ENCODE measurements around the gene LLCFC1. TPM values are rescaled to one million over a fixed set of nuclear protein-coding genes. Genes with fewer than 3 reads are reported as not detected.
"Not testable (repeated sequence)": the region's sequence is repeated elsewhere in the genome, so short reads cannot be mapped to it uniquely, and the experiment has no call there.

Gene LLCFC1
- total and polyA plus RNA-seq, 2 experiments from 2014 or later, result not detected

GRCh38 chr7:142964502-142965246 lies 25.4 kb downstream of the LLCFC1 start:
- Histone ChIP-seq H3K4me2 (ENCODE audit: unreplicated experiment) (no peak overlapping the region), H3K79me2 (ENCODE audit: insufficient read depth) (no peaks in the 10 kb centered on the region), H3K9me2 (ENCODE audit: insufficient read depth) (no peaks in the 10 kb centered on the region), H2AFZ (no peak overlapping the region), H3K27ac (no peak overlapping the region), H3K36me3 (ENCODE audit: low read depth) (no peaks in the 10 kb centered on the region), H3F3A (ENCODE audit: insufficient read depth) (no peaks in the 10 kb centered on the region), H3K4me1 (ENCODE audit: insufficient read depth) (no peaks in the 10 kb centered on the region), H4K20me1 (ENCODE audit: insufficient read depth) (no peaks in the 10 kb centered on the region), H3K4me3 (no peak overlapping the region), H3K9ac (no peak overlapping the region), H3K27me3 (replicated peaks; ENCODE audit: insufficient read depth) (no peaks in the 10 kb centered on the region), H3K9me3 (ENCODE audit: low read depth) (no peaks in the 10 kb centered on the region)
- WGBS, 2 experiments (ENCODE audit: low coverage in 1 of 2, low lambda C conversion rate in 2 of 2, missing lambda C conversion rate in 2 of 2), result 28 to 31% methylated on average over 6 of the region's 6 CpGs
- no peak for TF ChIP-seq EZH2phosphoT487 (IDR thresholded peaks at IDR 0.05; ENCODE audit: insufficient read depth, low read depth)
- TF ChIP-seq EZH2 (IDR thresholded peaks at IDR 0.05; ENCODE audit: insufficient read depth, poor library complexity, severe bottlenecking), result no peak
- in situ Hi-C loops (cut with MboI), result no loop called here
- no peak for DNase-seq

GRCh38 chr7:142968229-142968628 lies 28.9 kb downstream of the LLCFC1 start:
- TF ChIP-seq EZH2 (IDR thresholded peaks at IDR 0.05; ENCODE audit: insufficient read depth, poor library complexity, severe bottlenecking) (no peak), EZH2phosphoT487 (IDR thresholded peaks at IDR 0.05; ENCODE audit: insufficient read depth, low read depth) (no peak)
- in situ Hi-C loops (cut with MboI), result no loop called here

GRCh38 chr7:142969183-142969582 lies 29.9 kb downstream of the LLCFC1 start:
- Histone ChIP-seq H3K27ac (no peak overlapping the region), H3K9me3 (ENCODE audit: low read depth) (no peaks in the 10 kb centered on the region), H4K20me1 (ENCODE audit: insufficient read depth) (no peaks in the 10 kb centered on the region), H3K4me1 (ENCODE audit: insufficient read depth) (no peaks in the 10 kb centered on the region), H3K9ac (no peak overlapping the region), H3F3A (ENCODE audit: insufficient read depth) (no peaks in the 10 kb centered on the region), H3K4me2 (ENCODE audit: unreplicated experiment) (no peak overlapping the region), H3K27me3 (replicated peaks; ENCODE audit: insufficient read depth) (no peaks in the 10 kb centered on the region), H3K36me3 (ENCODE audit: low read depth) (no peaks in the 10 kb centered on the region), H2AFZ (no peak overlapping the region), H3K4me3 (no peak overlapping the region), H3K9me2 (ENCODE audit: insufficient read depth) (no peaks in the 10 kb centered on the region), H3K79me2 (ENCODE audit: insufficient read depth) (no peaks in the 10 kb centered on the region)
- TF ChIP-seq EZH2phosphoT487 (IDR thresholded peaks at IDR 0.05; ENCODE audit: insufficient read depth, low read depth) (no peak), EZH2 (IDR thresholded peaks at IDR 0.05; ENCODE audit: insufficient read depth, poor library complexity, severe bottlenecking) (no peak)
- DNase-seq, result no peak
- in situ Hi-C loops (cut with MboI), result no loop called here
- WGBS, 2 experiments (ENCODE audit: low coverage in 1 of 2, low lambda C conversion rate in 2 of 2, missing lambda C conversion rate in 2 of 2), result 25 to 31% methylated on average over 4 of the region's 4 CpGs

More at GRCh38 chr7:142968229-142968628, 28.9 kb downstream of the LLCFC1 start:
- H2AFZ ChIP-seq, result no peak overlapping the region
- H3F3A ChIP-seq (ENCODE audit: insufficient read depth), result no peaks in the 10 kb centered on the region
- no peaks in the 10 kb centered on the region for H3K27me3 ChIP-seq (replicated peaks; ENCODE audit: insufficient read depth)
- no peaks in the 10 kb centered on the region for H3K36me3 ChIP-seq (ENCODE audit: low read depth)
- no peaks in the 10 kb centered on the region for H3K9me2 ChIP-seq (ENCODE audit: insufficient read depth)
- no peak overlapping the region for H3K27ac ChIP-seq
- 25 to 27% methylated on average over 4 of the region's 4 CpGs for WGBS, 2 experiments (ENCODE audit: low coverage in 1 of 2, low lambda C conversion rate in 2 of 2, missing lambda C conversion rate in 2 of 2)
- no peaks in the 10 kb centered on the region for H3K9me3 ChIP-seq (ENCODE audit: low read depth)
- no peaks in the 10 kb centered on the region for H4K20me1 ChIP-seq (ENCODE audit: insufficient read depth)
- DNase-seq, result no peak
- no peaks in the 10 kb centered on the region for H3K4me1 ChIP-seq (ENCODE audit: insufficient read depth)
- no peak overlapping the region for H3K4me3 ChIP-seq
- no peak overlapping the region for H3K4me2 ChIP-seq (ENCODE audit: unreplicated experiment)
- no peaks in the 10 kb centered on the region for H3K79me2 ChIP-seq (ENCODE audit: insufficient read depth)
- no peak overlapping the region for H3K9ac ChIP-seq

GRCh38 chr7:142974626-142975025 lies 35.3 kb downstream of the LLCFC1 start:
- no peak overlapping the region for H2AFZ ChIP-seq
- no peaks in the 10 kb centered on the region for H3K9me3 ChIP-seq (ENCODE audit: low read depth)

GRCh38 chr7:142978402-142978801 lies 39.1 kb downstream of the LLCFC1 start:
- H3K4me3 ChIP-seq; H3K4me1 ChIP-seq (ENCODE audit: insufficient read depth); H3K9me3 ChIP-seq (ENCODE audit: low read depth); H3K36me3 ChIP-seq (ENCODE audit: low read depth); in situ Hi-C loops (cut with MboI); H3K27me3 ChIP-seq (replicated peaks; ENCODE audit: insufficient read depth); H4K20me1 ChIP-seq (ENCODE audit: insufficient read depth); H3K79me2 ChIP-seq (ENCODE audit: insufficient read depth); H3K9me2 ChIP-seq (ENCODE audit: insufficient read depth); H2AFZ ChIP-seq; H3F3A ChIP-seq (ENCODE audit: insufficient read depth); H3K27ac ChIP-seq; DNase-seq; H3K4me2 ChIP-seq (ENCODE audit: unreplicated experiment); H3K9ac ChIP-seq: not testable (repeated sequence)
- 35 to 37% methylated on average over 4 of the region's 4 CpGs for WGBS, 2 experiments (ENCODE audit: low coverage in 1 of 2, low lambda C conversion rate in 2 of 2, missing lambda C conversion rate in 2 of 2)

More at GRCh38 chr7:142974626-142975025, 35.3 kb downstream of the LLCFC1 start:
- in situ Hi-C loops (cut with MboI), result no loop called here
- Histone ChIP-seq H3K27ac (no peak overlapping the region), H3K4me2 (ENCODE audit: unreplicated experiment) (no peak overlapping the region), H3K79me2 (ENCODE audit: insufficient read depth) (no peaks in the 10 kb centered on the region), H3K4me1 (ENCODE audit: insufficient read depth) (no peaks in the 10 kb centered on the region), H4K20me1 (ENCODE audit: insufficient read depth) (no peaks in the 10 kb centered on the region), H3K9ac (no peak overlapping the region), H3F3A (ENCODE audit: insufficient read depth) (no peaks in the 10 kb centered on the region), H3K36me3 (ENCODE audit: low read depth) (no peaks in the 10 kb centered on the region), H3K27me3 (replicated peaks; ENCODE audit: insufficient read depth) (no peaks in the 10 kb centered on the region), H3K9me2 (ENCODE audit: insufficient read depth) (no peaks in the 10 kb centered on the region), H3K4me3 (no peak overlapping the region)
- no peak for TF ChIP-seq EZH2 (IDR thresholded peaks at IDR 0.05; ENCODE audit: insufficient read depth, poor library complexity, severe bottlenecking)
- WGBS, 2 experiments (ENCODE audit: low coverage in 1 of 2, low lambda C conversion rate in 2 of 2, missing lambda C conversion rate in 2 of 2), result 29 to 31% methylated on average over 3 of the region's 3 CpGs
- no peak for DNase-seq

Data from GM23248 (cell line).